Loucy (cell line): ENCODE data around the gene SFTPB.

ENCODE experiments used
- H2AFZ ChIP-seq: fragments of 200-600 bp; sonication (generic); 2 replicates; pipeline ENCODE4 v1.6.0; 2016; ENCODE audit warnings: antibody characterized with exemption, mild to moderate bottlenecking, low read length, moderate library complexity
- H3F3A ChIP-seq: fragments of 200-600 bp; 2 replicates; pipeline ENCODE4 v1.6.0; 2016; ENCODE audit warnings: antibody characterized with exemption, low read depth, mild to moderate bottlenecking
- H3K27me3 ChIP-seq: fragments of 200-600 bp; sonication (generic); 2 replicates; pipeline ENCODE4 v1.6.1; 2014; ENCODE audit warnings: low read length, mild to moderate bottlenecking; ENCODE audit not compliant: insufficient read depth, poor library complexity, severe bottlenecking
- H3K36me3 ChIP-seq: fragments of 200-600 bp; sonication (generic); 2 replicates; pipeline ENCODE4 v1.6.1; 2016; ENCODE audit warnings: low read length; ENCODE audit not compliant: insufficient read depth
- H3K4me1 ChIP-seq: fragments of 200-600 bp; sonication (generic); 2 replicates; pipeline ENCODE4 v1.5.1; 2014; ENCODE audit warnings: low read length, mild to moderate bottlenecking; ENCODE audit not compliant: insufficient read depth, poor library complexity, severe bottlenecking
- H3K4me2 ChIP-seq: fragments of 200-600 bp; sonication (generic); 2 replicates; pipeline ENCODE4 v1.6.0; 2014; ENCODE audit warnings: antibody characterized with exemption, low read length, low read depth, mild to moderate bottlenecking; ENCODE audit not compliant: poor library complexity, severe bottlenecking
- H3K4me3 ChIP-seq: fragments of 200-600 bp; sonication (generic); 2 replicates; pipeline ENCODE4 v1.5.1; 2014; ENCODE audit warnings: low read length, mild to moderate bottlenecking, mixed read lengths; ENCODE audit not compliant: poor library complexity, severe bottlenecking
- H3K79me2 ChIP-seq: fragments of 200-600 bp; sonication (generic); 2 replicates; pipeline ENCODE4 v1.6.1; 2014; ENCODE audit warnings: low read length; ENCODE audit not compliant: insufficient read depth
- H3K9ac ChIP-seq: fragments of 200-600 bp; sonication (generic); 2 replicates; pipeline ENCODE4 v1.6.0; 2014; ENCODE audit warnings: mild to moderate bottlenecking, low read depth, low read length, moderate library complexity; ENCODE audit not compliant: poor library complexity, severe bottlenecking
- H3K9me2 ChIP-seq: fragments of 200-600 bp; sonication (generic); replicated peaks from 2 replicates; pipeline ENCODE4 v1.6.1; 2016; ENCODE audit warnings: low read depth, low read length, mixed read lengths
- H3K9me3 ChIP-seq: fragments of 200-600 bp; sonication (generic); 2 replicates; pipeline ENCODE4 v1.6.1; 2014; ENCODE audit warnings: mild to moderate bottlenecking, antibody characterized with exemption, low read length, low read depth; ENCODE audit not compliant: insufficient read depth
- H4K20me1 ChIP-seq: fragments of 200-600 bp; sonication (generic); 2 replicates; pipeline ENCODE4 v1.6.0; 2014; ENCODE audit warnings: antibody characterized with exemption, low read length, mild to moderate bottlenecking; ENCODE audit not compliant: insufficient read depth, poor library complexity, severe bottlenecking
- EZH2phosphoT487 ChIP-seq: fragments of 200-600 bp; IDR thresholded peaks from 2 replicates; pipeline ENCODE4 v1.6.1; 2018; ENCODE audit warnings: antibody characterized with exemption, mild to moderate bottlenecking, moderate library complexity, borderline replicate concordance
- TF ChIP-seq, protein P1 (sequence below): fragments of 200-600 bp; sonication (generic); conservative IDR thresholded peaks from 2 replicates; pipeline ENCODE4 v1.5.1; 2014; ENCODE audit warnings: mild to moderate bottlenecking, antibody characterized with exemption, low read length

SFTPB gene

GRCh38 chr2:85704800-85705679, 37.0 kb upstream of the SFTPB start:
- Histone ChIP-seq H3K27me3 (no peaks in the 10 kb centered on the region), H3K9me2 (no peaks in the 10 kb centered on the region), H2AFZ (no peak overlapping the region), H3K9me3 (no peaks in the 10 kb centered on the region), H4K20me1 (no peaks in the 10 kb centered on the region), H3K79me2 (no peaks in the 10 kb centered on the region), H3K4me1 (peaks cover 8% of the 10 kb centered on the region), H3K36me3 (no peaks in the 10 kb centered on the region), H3K4me2 (no peak overlapping the region), H3K9ac (no peak overlapping the region), H3F3A (no peaks in the 10 kb centered on the region), H3K4me3 (no peak overlapping the region)
- no peak for TF ChIP-seq EZH2phosphoT487
- TF ChIP-seq, protein P1, sequence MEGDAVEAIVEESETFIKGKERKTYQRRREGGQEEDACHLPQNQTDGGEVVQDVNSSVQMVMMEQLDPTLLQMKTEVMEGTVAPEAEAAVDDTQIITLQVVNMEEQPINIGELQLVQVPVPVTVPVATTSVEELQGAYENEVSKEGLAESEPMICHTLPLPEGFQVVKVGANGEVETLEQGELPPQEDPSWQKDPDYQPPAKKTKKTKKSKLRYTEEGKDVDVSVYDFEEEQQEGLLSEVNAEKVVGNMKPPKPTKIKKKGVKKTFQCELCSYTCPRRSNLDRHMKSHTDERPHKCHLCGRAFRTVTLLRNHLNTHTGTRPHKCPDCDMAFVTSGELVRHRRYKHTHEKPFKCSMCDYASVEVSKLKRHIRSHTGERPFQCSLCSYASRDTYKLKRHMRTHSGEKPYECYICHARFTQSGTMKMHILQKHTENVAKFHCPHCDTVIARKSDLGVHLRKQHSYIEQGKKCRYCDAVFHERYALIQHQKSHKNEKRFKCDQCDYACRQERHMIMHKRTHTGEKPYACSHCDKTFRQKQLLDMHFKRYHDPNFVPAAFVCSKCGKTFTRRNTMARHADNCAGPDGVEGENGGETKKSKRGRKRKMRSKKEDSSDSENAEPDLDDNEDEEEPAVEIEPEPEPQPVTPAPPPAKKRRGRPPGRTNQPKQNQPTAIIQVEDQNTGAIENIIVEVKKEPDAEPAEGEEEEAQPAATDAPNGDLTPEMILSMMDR, result no peak

DNA sequence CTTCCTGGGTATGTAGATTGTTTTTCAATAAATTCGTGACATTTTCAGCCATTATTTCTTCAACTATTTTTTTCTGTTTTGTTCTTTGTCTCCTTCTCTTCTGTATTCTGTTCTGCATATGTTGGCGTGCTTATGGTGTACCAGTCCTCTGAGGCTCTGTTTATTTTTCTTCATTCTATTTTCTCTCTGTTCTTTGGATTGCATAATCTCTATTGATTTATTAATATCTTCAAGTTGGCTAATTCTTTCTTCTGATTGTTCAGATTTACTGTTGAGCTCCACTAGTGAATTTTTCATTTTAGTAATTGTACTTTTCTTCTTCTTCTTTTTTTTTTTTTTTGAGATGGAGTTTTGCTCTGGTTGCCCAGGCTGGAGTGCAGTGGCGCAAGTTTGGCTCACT, 36.0 kb upstream of the SFTPB start:
- Histone ChIP-seq H3K9ac (no peak overlapping the region), H3K9me3 (no peaks in the 10 kb centered on the region), H3K4me2 (no peak overlapping the region), H4K20me1 (no peaks in the 10 kb centered on the region), H3K4me1 (peaks cover 8% of the 10 kb centered on the region), H2AFZ (no peak overlapping the region), H3K4me3 (no peak overlapping the region), H3F3A (no peaks in the 10 kb centered on the region), H3K9me2 (no peaks in the 10 kb centered on the region), H3K27me3 (no peaks in the 10 kb centered on the region), H3K79me2 (no peaks in the 10 kb centered on the region), H3K36me3 (no peaks in the 10 kb centered on the region)
- no peak for TF ChIP-seq EZH2phosphoT487
- TF ChIP-seq, protein P1, result no peak

GRCh38 chr2:85703329-85703728, 35.3 kb upstream of the SFTPB start:
- H4K20me1 ChIP-seq, result no peaks in the 10 kb centered on the region
- H3K9me3 ChIP-seq, result no peaks in the 10 kb centered on the region
- peaks cover 11% of the 10 kb centered on the region for H3K4me1 ChIP-seq
- TF ChIP-seq, protein P1, result no peak
- no peak for TF ChIP-seq EZH2phosphoT487
- H3K4me2 ChIP-seq, result no peak overlapping the region
- no peak overlapping the region for H2AFZ ChIP-seq
- H3K4me3 ChIP-seq, result no peak overlapping the region
- no peaks in the 10 kb centered on the region for H3K9me2 ChIP-seq
- H3K79me2 ChIP-seq, result no peaks in the 10 kb centered on the region
- no peaks in the 10 kb centered on the region for H3F3A ChIP-seq
- no peaks in the 10 kb centered on the region for H3K27me3 ChIP-seq
- H3K36me3 ChIP-seq, result no peaks in the 10 kb centered on the region
- H3K9ac ChIP-seq, result no peak overlapping the region
